DLD1 (cell line): ENCODE results near the gene BCL10.

ENCODE experiments used
- in situ Hi-C: cut with HindIII; loops from 2 replicates; pipeline ENCODE4 v1.10.0; 2017; ENCODE audit warnings: low sequenced_read_pairs

Gene BCL10

GRCh38 chr1:85225624-85226380, 50.6 kb downstream of the BCL10 start:
- in situ Hi-C loops: no loop called here

- in situ Hi-C loops: no loop called here
These were observed 51.5 kb downstream of the BCL10 start for GRCh38 chr1:85224734-85225623.

DNA sequence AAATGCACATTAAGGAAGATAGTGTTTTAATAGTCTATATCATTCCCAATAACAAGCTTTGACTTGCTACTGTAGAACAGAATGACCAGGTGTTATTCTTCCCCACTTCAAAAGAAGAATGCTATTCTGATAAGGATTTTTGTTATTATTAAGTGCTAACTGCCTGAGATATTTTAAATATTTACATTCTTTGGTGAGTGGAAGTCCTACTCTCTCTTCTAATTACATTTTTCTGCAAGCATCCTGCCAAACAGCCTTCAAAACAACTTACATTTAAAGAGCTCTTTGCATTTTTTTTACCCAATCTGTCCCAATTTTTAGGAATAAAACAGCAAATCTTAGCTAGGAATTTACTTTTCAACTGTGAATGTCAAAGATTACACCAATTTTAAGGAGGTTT, 52.1 kb downstream of the BCL10 start:
- in situ Hi-C loops: no loop called here

DNA sequence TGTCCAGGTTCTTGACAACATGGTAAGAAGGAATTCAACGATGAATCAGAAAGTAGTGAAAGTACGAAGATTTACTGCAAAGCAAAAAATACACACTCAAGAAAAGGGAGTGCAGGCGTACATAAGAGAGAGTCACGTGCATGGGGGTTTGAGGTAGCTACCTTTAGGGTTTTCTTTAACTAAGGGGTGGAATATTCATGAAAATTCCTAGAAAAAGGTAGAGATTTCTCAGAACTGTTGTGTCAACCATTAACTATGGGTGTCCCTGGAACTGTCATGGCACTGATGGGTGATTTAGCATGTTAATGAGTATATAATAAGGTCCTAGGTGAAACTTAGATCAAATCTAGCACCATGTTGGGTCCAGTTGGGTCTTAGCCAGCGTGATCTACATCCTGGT, 53.1 kb downstream of the BCL10 start:
- in situ Hi-C loops: no loop called here

GRCh38 chr1:85220756-85221201, 55.7 kb downstream of the BCL10 start:
- in situ Hi-C loops: no loop called here

GRCh38 chr1:85219853-85220610, 56.4 kb downstream of the BCL10 start:
- in situ Hi-C loops: no loop called here

DNA sequence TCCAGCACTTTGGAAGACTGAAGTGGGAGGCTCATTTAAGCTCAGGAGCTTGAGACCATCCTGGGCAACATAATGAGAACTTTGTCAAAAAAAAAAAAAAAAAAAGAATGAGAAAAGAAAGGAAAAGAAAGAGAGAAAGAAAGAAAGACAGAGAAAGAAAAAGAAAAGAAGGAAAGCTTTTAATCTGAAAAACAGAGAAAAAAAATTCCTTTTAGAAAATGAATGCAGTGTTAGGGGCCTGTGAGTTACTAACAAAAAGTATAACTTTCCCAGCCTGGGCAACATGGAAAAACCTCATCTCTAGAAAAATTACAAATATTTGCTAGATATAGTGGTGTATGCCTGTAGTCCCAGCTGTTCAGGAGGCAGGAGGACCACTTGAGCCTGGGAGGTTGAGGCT, 59.7 kb downstream of the BCL10 start:
- in situ Hi-C loops: no loop called here
